HepG2 (cell line): Measurements from ENCODE around the gene UBQLN4. TPM values are rescaled to one million over a fixed set of nuclear protein-coding genes. Genes with fewer than 3 reads are reported as not detected.

ENCODE experiments used
- ATAC-seq: fragments of 200-7000 bp; cut with Tn5 transposase; 3 replicates; pipeline ENCODE4 v1.9.1; 2020; ENCODE audit warnings: mild to moderate bottlenecking, moderate library complexity
- Bru-seq: library from RNA; stranded (reverse); fragments of 400-500 nt; gene quantifications from one replicate; lab custom pipeline; 2021; lab: Mats Ljungman, UMichigan
- BruChase-seq, 2 experiments: library from RNA; stranded (reverse); fragments of 400-500 nt; gene quantifications; one replicate each; lab custom pipeline; 2021; lab: Mats Ljungman, UMichigan
- BruUV-seq: library from RNA; stranded (reverse); fragments of 400-500 nt; replicated peaks from 2 replicates; lab custom pipeline; 2021; lab: Mats Ljungman, UMichigan
- CTCF ChIA-PET: fragments of 300-600 bp; formaldehyde crosslinking; extraction: SDS; loops from one replicate; lab custom pipeline; 2021; ENCODE audit warnings: low total read pairs, inconsistent platforms, low intra/inter-chr PET ratio; lab: Yijun Ruan, JAX
- POLR2A ChIA-PET: fragments of 350-600 bp; sonication (Branson Sonifier 250); formaldehyde crosslinking; loops from one replicate; lab custom pipeline; 2020; ENCODE audit warnings: antibody characterized with exemption, inconsistent platforms; lab: Yijun Ruan, JAX
- DNase-seq: peaks from one replicate; pipeline ENCODE4 v3.0.0-alpha.2; 2015; ENCODE audit warnings: low spot score
- FAIRE-seq: peaks from 3 replicates; lab custom pipeline; 2011; peaks lifted over from hg19 to GRCh38; lab: Jason Lieb, UNC
- H2AFZ ChIP-seq: one replicate; pipeline ENCODE4 v1.6.1; 2011; ENCODE audit warnings: low read length, inconsistent platforms
- H3K27ac ChIP-seq: fragments of 300-600 bp; 3 replicates; pipeline ENCODE4 v1.8.0; 2011; ENCODE audit warnings: mixed run types, mild to moderate bottlenecking, mixed read lengths, low read length, inconsistent platforms; ENCODE audit not compliant: insufficient read depth; ENCODE audit errors: extremely low read length
- H3K27me3 ChIP-seq, 2 experiments: fragments of 200-600 bp in 1 of 2; 2 replicates in 1 of 2; 3 replicates in 1 of 2; pipeline versions ENCODE4 v1.6.0 to v1.8.0; 2011; ENCODE audit warnings: low read length in 2 of 2, mild to moderate bottlenecking in 2 of 2, moderate library complexity in 2 of 2, inconsistent platforms in 1 of 2; ENCODE audit not compliant: insufficient read depth in 2 of 2, control insufficient read depth in 1 of 2
- H3K36me3 ChIP-seq, 2 experiments: fragments of 200-600 bp in 1 of 2; replicated peaks in 1 of 2; 2 replicates in 1 of 2; 3 replicates in 1 of 2; pipeline versions ENCODE4 v1.5.1 to v1.8.0; 2011; ENCODE audit warnings: low read length in 2 of 2, inconsistent platforms in 1 of 2; ENCODE audit not compliant: insufficient read depth in 2 of 2, control insufficient read depth in 1 of 2
- H3K4me1 ChIP-seq: 2 replicates; pipeline ENCODE4 v1.5.1; 2012; ENCODE audit warnings: low read length, inconsistent platforms; ENCODE audit not compliant: insufficient read depth
- H3K4me2 ChIP-seq: 2 replicates; pipeline ENCODE4 v1.6.0; 2011; ENCODE audit warnings: low read depth, low read length, inconsistent platforms
- H3K4me3 ChIP-seq, 3 experiments: fragments of 200-600 bp in 1 of 3; sonication (generic), shearing (Covaris generic) in 1 of 3; replicated peaks in 1 of 3; 2 replicates each; pipeline ENCODE4 v1.5.1; 2011 to 2016; ENCODE audit warnings: low read length in 3 of 3, inconsistent platforms in 2 of 3, low read depth in 2 of 3, mild to moderate bottlenecking in 2 of 3, control low read depth in 1 of 3, mixed read lengths in 1 of 3; ENCODE audit not compliant: insufficient read depth in 1 of 3
- H3K79me2 ChIP-seq: one replicate; pipeline ENCODE4 v1.6.1; 2011; ENCODE audit warnings: low read length, inconsistent platforms; ENCODE audit not compliant: insufficient read depth
- H3K9ac ChIP-seq: 2 replicates; pipeline ENCODE4 v1.6.0; 2011; ENCODE audit warnings: mild to moderate bottlenecking, low read depth, low read length, inconsistent platforms; ENCODE audit not compliant: insufficient read depth
- H3K9me3 ChIP-seq: 2 replicates; pipeline ENCODE4 v1.5.1; 2012; ENCODE audit warnings: mild to moderate bottlenecking, low read length
- H4K20me1 ChIP-seq: 2 replicates; pipeline ENCODE4 v1.6.0; 2011; ENCODE audit warnings: inconsistent platforms, mild to moderate bottlenecking, low read length, moderate library complexity; ENCODE audit not compliant: insufficient read depth
- HIVEP1 ChIP-seq: sonication (generic); formaldehyde crosslinking; IDR thresholded peaks from 2 replicates; pipeline ENCODE4 v1.4.0; 2020; ENCODE audit warnings: mild to moderate bottlenecking, missing genetic modification reagents
- NCOR1 ChIP-seq: fragments of 200-600 bp; sonication (generic); IDR thresholded peaks from 2 replicates; pipeline ENCODE4 v1.7.0; 2017; ENCODE audit warnings: antibody characterized with exemption, low read length, borderline replicate concordance
- ZNF337 ChIP-seq: sonication (generic); formaldehyde crosslinking; IDR thresholded peaks from 2 replicates; pipeline ENCODE4 v1.5.1; 2020; ENCODE audit warnings: missing genetic modification reagents, low read depth, mild to moderate bottlenecking, borderline replicate concordance
- ZNF605 ChIP-seq: sonication (generic); formaldehyde crosslinking; IDR thresholded peaks from 2 replicates; pipeline ENCODE4 v1.8.0; 2022; ENCODE audit warnings: mild to moderate bottlenecking, missing genetic modification reagents
- WGBS: methylation state at CpG from one replicate; pipeline ENCODE4 v1.1.6; 2017; ENCODE audit warnings: low lambda C conversion rate; 5-methylcytosine and 5-hydroxymethylcytosine counted together
- in situ Hi-C: cut with HindIII; loops from 2 replicates; pipeline ENCODE4 v1.10.0; 2017; ENCODE audit warnings: low pct_unique_long_range_greater_than_20kb; ENCODE audit not compliant: extremely low pct_ligation_motif_present
- intact Hi-C: fragments of 100-400 bp; cut with micrococcal nuclease; formaldehyde crosslinking; loops from one replicate; pipeline ENCODE4 v1.10.0; 2022; ENCODE audit not compliant: unreplicated experiment
- long read RNA-seq, 2 experiments: library from RNA in 1 of 2; library from polyadenylated mRNA in 1 of 2; stranded (forward) in 1 of 2; unstranded in 1 of 2; transcript quantifications; one replicate each; pipeline ENCODE4 v2.0.0, GENCODE V29; 2019 to 2022
- polyA minus RNA-seq, 3 experiments: library from RNA; depleted of rRNA, polyadenylated mRNA; stranded (reverse); fragments of >200 nt; gene quantifications; 2 replicates each; pipeline ENCODE4 v1.2.3, GENCODE V29; 2011; ENCODE audit warnings: low replicate concordance in 1 of 3
- polyA plus RNA-seq, 8 experiments: library from polyadenylated mRNA; depleted of rRNA in 3 of 8; stranded (reverse) in 7 of 8; unstranded in 1 of 8; fragments of >200 nt; fragmentation: Illumina TruSeq in 4 of 8; extraction: Trizol in 4 of 8; gene quantifications; 2 replicates each; pipeline versions ENCODE4 v1.2.1 to v1.2.3, GENCODE V29; 2011 to 2016; ENCODE audit warnings: low read depth in 4 of 8, missing spikeins in 1 of 8, mixed read lengths in 1 of 8; ENCODE audit not compliant: insufficient read depth in 1 of 8
- total RNA-seq, 5 experiments: library from RNA; depleted of rRNA; stranded (reverse); fragments of >200 nt; fragmentation: Illumina TruSeq; extraction: Trizol; gene quantifications; 2 replicates each; pipeline ENCODE4 v1.2.3, GENCODE V29; 2016; ENCODE audit warnings: low read depth in 1 of 5
- TF ChIP-seq, protein P1 (sequence below): sonication (generic); formaldehyde crosslinking; IDR thresholded peaks from 2 replicates; pipeline ENCODE4 v1.4.0; 2020; ENCODE audit warnings: mild to moderate bottlenecking, missing genetic modification reagents
- TF ChIP-seq, protein P2 (sequence below): sonication (generic); formaldehyde crosslinking; IDR thresholded peaks from 2 replicates; pipeline ENCODE4 v1.4.0; 2020; ENCODE audit warnings: missing genetic modification reagents
- TF ChIP-seq, protein P3 (sequence below): sonication (generic); IDR thresholded peaks from 2 replicates; pipeline ENCODE4 v1.6.1; 2016; ENCODE audit warnings: low read depth, borderline replicate concordance

UBQLN4 gene
- total RNA-seq (2016; rRNA removed; fragmentation: Illumina TruSeq; extraction: Trizol) = 31.5 and 33.2 TPM in 2 replicates
- total RNA-seq (2016; cell fraction: cytosol; rRNA removed; fragmentation: Illumina TruSeq; extraction: Trizol; ENCODE audit: low read depth) = 20.1 and 22.6 TPM in 2 replicates
- 29.3 and 31.9 TPM in 2 replicates for total RNA-seq (2016; cell fraction: insoluble cytoplasmic fraction; rRNA removed; fragmentation: Illumina TruSeq; extraction: Trizol)
- 26.2 and 29.2 TPM in 2 replicates for total RNA-seq (2016; cell fraction: membrane; rRNA removed; fragmentation: Illumina TruSeq; extraction: Trizol)
- 21.0 and 23.5 TPM in 2 replicates for total RNA-seq (2016; cell fraction: nucleus; rRNA removed; fragmentation: Illumina TruSeq; extraction: Trizol)
- polyA plus RNA-seq (2011; rRNA removed) = 39.8 and 42.0 TPM in 2 replicates
- polyA plus RNA-seq (2011; cell fraction: cytosol; rRNA removed) = 29.0 and 30.8 TPM in 2 replicates
- 55.5 and 56.3 TPM in 2 replicates for polyA plus RNA-seq (2011; cell fraction: nucleus; rRNA removed)
- 24.3 and 30.2 TPM in 2 replicates for polyA plus RNA-seq (2012)
- polyA plus RNA-seq (2016; cell fraction: cytosol; fragmentation: Illumina TruSeq; extraction: Trizol; ENCODE audit: low read depth) = 6.2 and 6.6 TPM in 2 replicates
- polyA plus RNA-seq (2016; cell fraction: insoluble cytoplasmic fraction; fragmentation: Illumina TruSeq; extraction: Trizol; ENCODE audit: low read depth) = 36.9 and 41.7 TPM in 2 replicates
- polyA plus RNA-seq (2016; cell fraction: membrane; fragmentation: Illumina TruSeq; extraction: Trizol; ENCODE audit: low read depth) = 19.4 and 20.1 TPM in 2 replicates
- polyA plus RNA-seq (2016; cell fraction: nucleus; fragmentation: Illumina TruSeq; extraction: Trizol; ENCODE audit: insufficient read depth, low read depth) = 54.4 and 62.1 TPM in 2 replicates
- polyA minus RNA-seq (2011; rRNA and poly(A)+ RNA removed; ENCODE audit: low replicate concordance) = 59.1 and 110 TPM in 2 replicates
- 20.7 and 24.4 TPM in 2 replicates for polyA minus RNA-seq (2011; cell fraction: cytosol; rRNA and poly(A)+ RNA removed)
- 14.0 and 20.0 TPM in 2 replicates for polyA minus RNA-seq (2011; cell fraction: nucleus; rRNA and poly(A)+ RNA removed)
- Bru-seq, nascent RNA = percentile 68 among the genes with signal in this experiment
- percentile 90 among the genes with signal in this experiment for BruChase-seq, experiment 1, labeled RNA remaining after a 6-hour chase
- BruChase-seq, experiment 2, labeled RNA remaining after a 2-hour chase = percentile 81 among the genes with signal in this experiment
- long read RNA-seq, experiment 1, partial matches to known transcripts = 8 of 8 reads
- long read RNA-seq, experiment 1, other reads (novel, unspliced or antisense) = 0 of 8 reads
- long read RNA-seq, experiment 2, transcript UBQLN4-201 (11 exons, 3,576 nt) = major isoform, 66 of 147 reads
- long read RNA-seq, experiment 2, partial matches to known transcripts = 25 of 147 reads
- long read RNA-seq, experiment 2, other reads (novel, unspliced or antisense) = 56 of 147 reads

DNA sequence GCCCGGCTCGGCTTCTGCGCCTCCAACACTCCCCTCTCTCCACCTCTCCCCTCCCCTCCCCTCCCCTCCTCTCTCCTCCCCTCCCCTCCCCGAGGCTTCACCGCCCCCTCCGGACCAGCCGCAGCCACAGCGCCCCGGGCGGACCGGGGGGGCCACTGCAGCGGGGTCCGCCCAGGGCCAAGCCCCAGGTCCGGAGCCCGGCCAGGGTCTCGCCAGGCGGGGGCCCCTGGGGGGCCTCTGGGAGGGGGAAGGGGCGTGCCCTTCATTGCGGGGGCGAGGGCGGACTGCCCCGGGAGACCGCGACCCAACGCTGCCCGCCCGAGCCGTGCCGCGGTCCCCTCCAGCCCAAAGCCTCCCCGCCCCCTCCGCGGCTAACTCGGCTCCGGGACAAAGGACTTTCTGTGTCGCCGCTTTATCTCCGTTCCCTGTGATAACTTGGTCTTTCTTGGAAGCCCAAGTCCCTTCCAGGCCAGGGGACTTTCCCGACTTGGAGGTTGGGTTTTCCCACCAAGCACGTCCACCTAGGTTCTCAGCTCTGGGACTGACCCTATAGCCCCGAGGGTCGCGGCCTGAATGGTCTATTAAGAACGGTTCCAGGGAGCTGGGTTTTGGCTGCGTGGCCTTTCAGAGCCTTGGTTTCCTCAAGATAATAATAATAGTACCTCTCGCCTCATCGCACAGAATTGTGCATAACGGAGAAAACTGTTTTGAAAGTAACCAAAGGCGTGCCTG is at the start of gene UBQLN4:
TSS of gene UBQLN4 (minus strand) at position 31 of the 732 bp plus-strand sequence. CDS start 97 bp downstream, outside the sequence.
- Histone ChIP-seq H3K9me3 (no peaks in the 10 kb centered on the region), H3K27me3 (no peaks in the 10 kb centered on the region; a peak in 1 of 5 replicates), H3K4me3 (peak within 1 kb of the TSS; percentile 94 to 97 (median 96)), H4K20me1 (no peaks in the 10 kb centered on the region), H3K27ac (peak within 1 kb of the TSS; percentile 100), H3K36me3 (peaks cover 7 to 27% of the 10 kb centered on the region in 2 experiments; a peak in 4 of 5 replicates), H2AFZ (peak within 1 kb of the TSS; percentile 34), H3K4me2 (peak within 1 kb of the TSS; percentile 99), H3K79me2 (peaks cover 18% of the 10 kb centered on the region), H3K9ac (peak within 1 kb of the TSS; percentile 98), H3K4me1 (peaks cover 27% of the 10 kb centered on the region)
- ATAC-seq (peak; percentile 70), DNase-seq (peak; percentile 70), FAIRE-seq (peak; percentile 4)
- POLR2A ChIA-PET = interaction anchor here (0.9 to 2.6 kb wide), 6 partner anchors 10 to 229 kb away, joined by 3 to 10 read pairs (median 4); partner anchors contain the start of genes PMF1 and SMG5
- under 1% methylated on average over 38 of the region's 49 CpGs for WGBS
- TSS peak; percentile 90 for BruUV-seq
- CTCF ChIA-PET = no interaction called here
- intact Hi-C loops (no loop called here), in situ Hi-C loops (no loop called here)
- TF ChIP-seq, protein P1, sequence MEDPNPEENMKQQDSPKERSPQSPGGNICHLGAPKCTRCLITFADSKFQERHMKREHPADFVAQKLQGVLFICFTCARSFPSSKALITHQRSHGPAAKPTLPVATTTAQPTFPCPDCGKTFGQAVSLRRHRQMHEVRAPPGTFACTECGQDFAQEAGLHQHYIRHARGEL (CRISPR knock-in tag) = no peak
- TF ChIP-seq HIVEP1 (CRISPR knock-in tag) = 0 out of 2 replicates have a peak, but pooled peaks have one; percentile 18
- no peak for TF ChIP-seq NCOR1
- peak; percentile 57; the same call in 1 of the 2 replicates for TF ChIP-seq ZNF605 (CRISPR knock-in tag)
- TF ChIP-seq, protein P2, sequence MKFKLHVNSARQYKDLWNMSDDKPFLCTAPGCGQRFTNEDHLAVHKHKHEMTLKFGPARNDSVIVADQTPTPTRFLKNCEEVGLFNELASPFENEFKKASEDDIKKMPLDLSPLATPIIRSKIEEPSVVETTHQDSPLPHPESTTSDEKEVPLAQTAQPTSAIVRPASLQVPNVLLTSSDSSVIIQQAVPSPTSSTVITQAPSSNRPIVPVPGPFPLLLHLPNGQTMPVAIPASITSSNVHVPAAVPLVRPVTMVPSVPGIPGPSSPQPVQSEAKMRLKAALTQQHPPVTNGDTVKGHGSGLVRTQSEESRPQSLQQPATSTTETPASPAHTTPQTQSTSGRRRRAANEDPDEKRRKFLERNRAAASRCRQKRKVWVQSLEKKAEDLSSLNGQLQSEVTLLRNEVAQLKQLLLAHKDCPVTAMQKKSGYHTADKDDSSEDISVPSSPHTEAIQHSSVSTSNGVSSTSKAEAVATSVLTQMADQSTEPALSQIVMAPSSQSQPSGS (CRISPR knock-in tag) = no peak
- TF ChIP-seq ZNF337 (CRISPR knock-in tag) = no peak
- TF ChIP-seq, protein P3, sequence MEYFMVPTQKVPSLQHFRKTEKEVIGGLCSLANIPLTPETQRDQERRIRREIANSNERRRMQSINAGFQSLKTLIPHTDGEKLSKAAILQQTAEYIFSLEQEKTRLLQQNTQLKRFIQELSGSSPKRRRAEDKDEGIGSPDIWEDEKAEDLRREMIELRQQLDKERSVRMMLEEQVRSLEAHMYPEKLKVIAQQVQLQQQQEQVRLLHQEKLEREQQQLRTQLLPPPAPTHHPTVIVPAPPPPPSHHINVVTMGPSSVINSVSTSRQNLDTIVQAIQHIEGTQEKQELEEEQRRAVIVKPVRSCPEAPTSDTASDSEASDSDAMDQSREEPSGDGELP = no peak
